NB4 (cell line): ENCODE results near the gene BACH2.

ENCODE experiments used
- DNase-seq: peaks from one replicate; pipeline ENCODE4 v3.0.0; 2010; ENCODE audit warnings: low read depth
- H3K4me3 ChIP-seq: one replicate; pipeline ENCODE4 v1.5.1; 2011; ENCODE audit warnings: mild to moderate bottlenecking, low read depth, low read length, moderate library complexity
- CTCF ChIP-seq: IDR thresholded peaks from one replicate; pipeline ENCODE4 v1.5.1; 2012; ENCODE audit warnings: low read depth, low read length
- MAX ChIP-seq: IDR thresholded peaks from 2 replicates; pipeline ENCODE4 v1.6.1; 2011; ENCODE audit warnings: low read depth, low read length
- MYC ChIP-seq: IDR thresholded peaks from 2 replicates; pipeline ENCODE4 v1.6.1; 2011; ENCODE audit warnings: low read depth, low read length
- POLR2A ChIP-seq: IDR thresholded peaks from 2 replicates; pipeline ENCODE4 v1.6.1; 2011; ENCODE audit warnings: mild to moderate bottlenecking; ENCODE audit not compliant: insufficient read length; ENCODE audit errors: extremely low read depth

Gene BACH2

GRCh38 chr6:90186026-90186425 lies 110.6 kb downstream of the BACH2 start:
- TF ChIP-seq POLR2A (no peak), CTCF (no peak), MYC (no peak), MAX (no peak)
- DNase-seq = no peak
- no peak overlapping the region for H3K4me3 ChIP-seq

GRCh38 chr6:90184334-90185298 lies 112.0 kb downstream of the BACH2 start:
- no peak for DNase-seq
- H3K4me3 ChIP-seq = no peak overlapping the region
- no peak for TF ChIP-seq CTCF
- TF ChIP-seq POLR2A = no peak
- no peak for TF ChIP-seq MYC
- TF ChIP-seq MAX = no peak

GRCh38 chr6:90183587-90184333 lies 112.9 kb downstream of the BACH2 start:
- TF ChIP-seq CTCF (no peak), MYC (no peak), MAX (no peak), POLR2A (no peak)
- no peak for DNase-seq

GRCh38 chr6:90180526-90180925 lies 116.1 kb downstream of the BACH2 start:
- DNase-seq = no peak
- TF ChIP-seq CTCF (no peak), MYC (no peak), MAX (no peak), POLR2A (no peak)
- no peak overlapping the region for H3K4me3 ChIP-seq

More at GRCh38 chr6:90183587-90184333, 112.9 kb downstream of the BACH2 start:
- no peak overlapping the region for H3K4me3 ChIP-seq

- peak; percentile 45 for DNase-seq
- TF ChIP-seq MYC (no peak), CTCF (peak; percentile 39), POLR2A (no peak)
- H3K4me3 ChIP-seq = no peak overlapping the region
These were observed 117.2 kb downstream of the BACH2 start for GRCh38 chr6:90179190-90180169.
